Common myeloid progenitor, CD34-positive (primary cell): ENCODE data around the gene UMODL1.

Experiments
- CTCF ChIA-PET: fragments of 350-600 bp; sonication (Branson Sonifier 250); formaldehyde crosslinking; loops from one replicate; lab custom pipeline; 2021; ENCODE audit warnings: antibody characterized with exemption; lab: Charles Lee
- POLR2A ChIA-PET: fragments of 350-600 bp; sonication (Branson Sonifier 250); formaldehyde crosslinking; loops from one replicate; lab custom pipeline; 2021; ENCODE audit warnings: antibody characterized with exemption; lab: Charles Lee
- DNase-seq, 3 donors: peaks; one replicate each; pipeline versions ENCODE4 v3.0.0 to v3.0.0-alpha.2; 2013
- H3K27ac ChIP-seq, 2 experiments: 1 replicate in 1 of 2; 2 replicates in 1 of 2; pipeline ENCODE4 v1.7.0; 2013; ENCODE audit warnings: inconsistent platforms in 2 of 2, low read length in 2 of 2, mild to moderate bottlenecking in 2 of 2, low read depth in 1 of 2, moderate library complexity in 1 of 2; ENCODE audit not compliant: severe bottlenecking in 2 of 2, insufficient read depth in 1 of 2, poor library complexity in 1 of 2
- H3K27me3 ChIP-seq, 5 experiments: replicated peaks in 2 of 5; 1 replicate in 3 of 5; 2 replicates in 2 of 5; pipeline versions ENCODE4 v1.6.1 to v1.7.0; 2013; ENCODE audit warnings: low read length in 4 of 5, mild to moderate bottlenecking in 2 of 5, moderate library complexity in 2 of 5, inconsistent platforms in 1 of 5; ENCODE audit not compliant: insufficient read depth in 5 of 5, control insufficient read depth in 4 of 5
- H3K36me3 ChIP-seq, 4 experiments: 1 replicate in 2 of 4; 2 replicates in 2 of 4; pipeline versions ENCODE4 v1.6.1 to v1.7.0; 2013; ENCODE audit warnings: low read length in 3 of 4, control low read depth in 1 of 4, mild to moderate bottlenecking in 1 of 4; ENCODE audit not compliant: control insufficient read depth in 4 of 4, insufficient read depth in 4 of 4
- H3K4me1 ChIP-seq, 4 experiments: 1 replicate in 3 of 4; 2 replicates in 1 of 4; pipeline versions ENCODE4 v1.6.1 to v1.7.1; 2013; ENCODE audit warnings: low read length in 3 of 4, mild to moderate bottlenecking in 3 of 4, control low read depth in 1 of 4, inconsistent platforms in 1 of 4, moderate library complexity in 1 of 4; ENCODE audit not compliant: control insufficient read depth in 4 of 4, insufficient read depth in 4 of 4; ENCODE audit errors: control extremely low read depth in 1 of 4
- H3K4me3 ChIP-seq, 7 experiments: 1 replicate in 4 of 7; 2 replicates in 3 of 7; pipeline versions ENCODE4 v1.5.1 to v1.7.0; 2013; ENCODE audit warnings: mild to moderate bottlenecking in 7 of 7, low read length in 6 of 7, moderate library complexity in 6 of 7, inconsistent platforms in 2 of 7, low read depth in 2 of 7, control low read depth in 1 of 7; ENCODE audit not compliant: insufficient read depth in 4 of 7, control insufficient read depth in 1 of 7; ENCODE audit errors: extremely low read depth in 1 of 7
- H3K9me3 ChIP-seq, 5 experiments: 1 replicate in 4 of 5; 2 replicates in 1 of 5; pipeline versions ENCODE4 v1.6.1 to v1.7.1; 2013; ENCODE audit warnings: low read length in 4 of 5, mild to moderate bottlenecking in 2 of 5, inconsistent platforms in 1 of 5, low read depth in 1 of 5, moderate library complexity in 1 of 5; ENCODE audit not compliant: control insufficient read depth in 4 of 5, insufficient read depth in 2 of 5; ENCODE audit errors: control extremely low read depth in 1 of 5
- WGBS: methylation state at CpG from one replicate; pipeline ENCODE4 v1.1.5; 2013; ENCODE audit not compliant: insufficient coverage; 5-methylcytosine and 5-hydroxymethylcytosine counted together

The UMODL1 gene

GRCh38 chr21:42154237-42155044 lies 83.3 kb downstream of the UMODL1 start:
- DNase-seq: no peak
- Histone ChIP-seq H3K27me3 (no peaks in the 10 kb centered on the region), H3K4me1 (peaks cover 0 to 17% (median 3%) of the 10 kb centered on the region in 4 experiments), H3K27ac (no peak overlapping the region), H3K9me3 (no peaks in the 10 kb centered on the region), H3K4me3 (no peak overlapping the region), H3K36me3 (no peaks in the 10 kb centered on the region)
- ChIA-PET CTCF (interaction anchor here (1.0 to 3.9 kb wide), 8 partner anchors 9 to 382 kb away, joined by 3 to 17 read pairs (median 4); no protein-coding TSS in a partner anchor), POLR2A (interaction anchor here (0.6 kb wide), 1 partner anchor 10 kb away, joined by 4 read pairs; no protein-coding TSS in a partner anchor)
- 91% methylated on average over 14 of the region's 17 CpGs for WGBS

GRCh38 chr21:42155045-42155855 lies 84.1 kb downstream of the UMODL1 start:
- Histone ChIP-seq H3K4me1 (peaks cover 0 to 25% (median 9%) of the 10 kb centered on the region in 4 experiments), H3K27me3 (no peaks in the 10 kb centered on the region), H3K9me3 (no peaks in the 10 kb centered on the region), H3K27ac (no peak overlapping the region), H3K36me3 (no peaks in the 10 kb centered on the region), H3K4me3 (no peak overlapping the region)
- peak in 2 of 3 donors; percentile 84 to 91 for DNase-seq
- ChIA-PET POLR2A (interaction anchor here (0.6 to 0.7 kb wide), 3 partner anchors 9 to 128 kb away, joined by 3 to 5 read pairs (median 4); no protein-coding TSS in a partner anchor), CTCF (interaction anchor here (0.9 to 3.9 kb wide), 13 partner anchors 9 to 120 kb away, joined by 3 to 17 read pairs (median 3); no protein-coding TSS in a partner anchor)
- WGBS: 57% methylated on average over 17 of the region's 23 CpGs

GRCh38 chr21:42156690-42157605 lies 85.8 kb downstream of the UMODL1 start:
- ChIA-PET CTCF (interaction anchor here (0.6 to 4.1 kb wide), 13 partner anchors 7 to 118 kb away, joined by 3 to 23 read pairs (median 3); no protein-coding TSS in a partner anchor), POLR2A (interaction anchor here (1.0 kb wide), 1 partner anchor 9 kb away, joined by 3 read pairs; no protein-coding TSS in a partner anchor)
- Histone ChIP-seq H3K9me3 (no peaks in the 10 kb centered on the region), H3K36me3 (no peaks in the 10 kb centered on the region), H3K27me3 (no peaks in the 10 kb centered on the region), H3K4me3 (no peak overlapping the region), H3K4me1 (peaks cover 0 to 40% (median 22%) of the 10 kb centered on the region in 4 experiments), H3K27ac (no peak overlapping the region)
- no peak for DNase-seq
- 96% methylated on average over 14 of the region's 20 CpGs for WGBS

- no peak for DNase-seq
- no peaks in the 10 kb centered on the region for H3K27me3 ChIP-seq
- no peak overlapping the region for H3K4me3 ChIP-seq
Measured at GRCh38 chr21:42157606-42158310, 86.6 kb downstream of the UMODL1 start.

GRCh38 chr21:42158846-42159245 lies 87.7 kb downstream of the UMODL1 start:
- 98% methylated on average over 6 of the region's 8 CpGs for WGBS
- no peaks in the 10 kb centered on the region for H3K36me3 ChIP-seq
- ChIA-PET POLR2A (interaction anchor here (0.5 kb wide), 1 partner anchor 61 kb away, joined by 3 read pairs; no protein-coding TSS in a partner anchor), CTCF (interaction anchor here (0.8 to 4.1 kb wide), 9 partner anchors 11 to 118 kb away, joined by 3 to 23 read pairs (median 5); no protein-coding TSS in a partner anchor)
- H3K27ac ChIP-seq: no peak overlapping the region
- peaks cover 0 to 45% (median 27%) of the 10 kb centered on the region in 4 experiments for H3K4me1 ChIP-seq
- no peak for DNase-seq
- H3K27me3 ChIP-seq: no peaks in the 10 kb centered on the region
- no peaks in the 10 kb centered on the region for H3K9me3 ChIP-seq
- no peak overlapping the region for H3K4me3 ChIP-seq

More at GRCh38 chr21:42157606-42158310, 86.6 kb downstream of the UMODL1 start:
- Histone ChIP-seq H3K9me3 (no peaks in the 10 kb centered on the region), H3K4me1 (peaks cover 0 to 45% (median 27%) of the 10 kb centered on the region in 4 experiments), H3K27ac (no peak overlapping the region), H3K36me3 (no peaks in the 10 kb centered on the region)
- 99% methylated on average over 7 of the region's 11 CpGs for WGBS
- POLR2A ChIA-PET: interaction anchor here (1.0 kb wide), 1 partner anchor 10 kb away, joined by 3 read pairs; no protein-coding TSS in a partner anchor
- CTCF ChIA-PET: interaction anchor here (0.8 to 4.1 kb wide), 11 partner anchors 8 to 105 kb away, joined by 3 to 23 read pairs (median 4); no protein-coding TSS in a partner anchor
